NCI-H128 (cell line): ENCODE data around the gene CRYGN.

Source experiments
- DNase-seq: peaks from one replicate; lab custom pipeline; 2025; ENCODE audit not compliant: unreplicated experiment; lab: John Stamatoyannopoulos, UW

CRYGN gene

DNA sequence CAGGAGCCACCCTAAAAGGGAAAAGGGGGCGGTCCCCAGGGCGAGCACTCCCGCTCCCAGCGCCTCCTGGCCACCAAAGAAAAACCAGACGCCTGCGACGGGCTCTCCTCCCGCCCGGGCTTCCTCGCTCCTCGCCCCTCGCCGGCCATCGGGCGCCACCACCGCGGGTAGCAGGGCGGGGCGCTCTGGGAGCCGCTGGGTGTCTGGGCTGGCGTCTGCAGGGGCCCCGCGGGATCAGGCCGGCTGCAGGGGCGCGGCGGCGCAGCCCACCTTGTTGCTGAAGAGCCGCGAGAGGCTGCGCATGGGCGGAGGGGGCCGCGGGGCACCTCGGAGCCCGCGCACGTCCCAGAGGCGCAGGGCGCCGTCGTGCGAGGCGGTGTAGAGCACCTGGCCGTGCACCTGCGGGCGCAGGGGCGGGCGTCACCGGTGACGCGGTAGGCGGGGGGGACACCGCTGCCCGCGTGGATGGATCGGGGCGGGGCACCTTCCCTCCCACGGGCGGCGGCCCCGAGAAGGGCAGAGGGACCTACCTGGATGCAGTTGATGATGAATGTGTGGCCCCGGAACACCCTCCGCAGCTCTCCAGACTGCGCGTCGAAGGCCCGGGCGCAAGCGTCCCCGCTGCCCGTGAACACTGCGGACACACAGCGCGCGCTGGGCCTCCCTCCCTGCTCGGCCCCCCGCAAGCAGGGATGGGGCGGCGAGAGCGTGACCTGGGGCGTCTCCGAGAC, 58.4 kb downstream of the CRYGN start:
- no peak for DNase-seq

DNA sequence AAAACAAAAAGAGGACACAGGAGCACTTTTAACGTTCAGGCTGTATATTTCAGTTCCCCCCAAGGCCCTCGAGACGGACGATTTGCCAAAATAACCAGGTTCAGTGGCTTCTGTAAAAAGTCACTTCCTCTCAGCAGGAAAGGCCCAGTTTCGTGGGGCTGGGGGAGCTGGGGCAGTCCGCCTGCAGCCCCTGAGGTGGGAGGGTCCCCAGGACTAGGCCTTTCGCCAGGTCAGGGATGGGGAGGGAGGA, 58.9 kb downstream of the CRYGN start:
- DNase-seq = no peak

DNA sequence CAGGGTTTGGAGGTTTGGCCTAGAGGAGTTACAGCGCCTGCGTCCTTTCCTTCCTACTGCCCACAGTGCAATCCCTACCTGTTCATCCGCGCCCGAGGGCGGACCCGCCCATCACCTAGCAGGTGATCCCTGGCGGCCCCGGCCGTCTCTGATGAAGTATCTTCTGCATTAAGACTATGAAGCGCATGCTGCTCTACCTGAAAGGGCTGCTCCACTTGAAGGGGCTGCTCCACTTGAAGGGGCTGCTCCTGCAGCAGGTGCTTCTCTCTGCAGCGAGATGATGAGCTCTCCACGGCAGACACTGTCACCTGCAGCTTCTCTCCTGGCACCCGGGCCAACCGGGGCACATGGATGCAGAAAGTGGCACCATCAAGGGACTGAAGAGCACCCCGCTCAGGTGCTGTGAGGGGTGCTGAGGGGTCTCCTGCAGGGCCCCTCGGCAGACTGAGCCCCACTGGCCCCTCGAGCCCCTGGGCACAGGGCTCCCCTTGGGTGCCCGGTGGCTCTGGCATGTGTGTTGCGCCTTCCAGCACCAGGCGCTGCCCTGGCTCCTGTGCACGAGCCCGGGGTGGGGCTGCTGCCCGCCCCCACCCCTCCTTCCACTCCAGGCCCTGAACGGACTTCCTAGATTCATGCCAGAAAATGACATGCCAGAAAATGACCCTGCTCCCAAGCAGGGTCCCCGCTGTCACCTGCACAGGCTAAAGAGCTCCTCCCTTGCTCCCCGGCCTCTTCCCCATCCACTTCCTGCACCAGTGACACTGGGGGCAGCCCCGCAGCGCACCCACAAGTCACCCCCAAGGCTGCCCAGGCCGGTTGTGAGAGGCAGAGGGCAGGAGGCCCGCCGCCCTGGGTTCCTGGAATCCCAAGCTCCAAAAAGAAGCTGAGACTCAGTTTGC, 59.5 kb downstream of the CRYGN start:
- DNase-seq = no peak

DNA sequence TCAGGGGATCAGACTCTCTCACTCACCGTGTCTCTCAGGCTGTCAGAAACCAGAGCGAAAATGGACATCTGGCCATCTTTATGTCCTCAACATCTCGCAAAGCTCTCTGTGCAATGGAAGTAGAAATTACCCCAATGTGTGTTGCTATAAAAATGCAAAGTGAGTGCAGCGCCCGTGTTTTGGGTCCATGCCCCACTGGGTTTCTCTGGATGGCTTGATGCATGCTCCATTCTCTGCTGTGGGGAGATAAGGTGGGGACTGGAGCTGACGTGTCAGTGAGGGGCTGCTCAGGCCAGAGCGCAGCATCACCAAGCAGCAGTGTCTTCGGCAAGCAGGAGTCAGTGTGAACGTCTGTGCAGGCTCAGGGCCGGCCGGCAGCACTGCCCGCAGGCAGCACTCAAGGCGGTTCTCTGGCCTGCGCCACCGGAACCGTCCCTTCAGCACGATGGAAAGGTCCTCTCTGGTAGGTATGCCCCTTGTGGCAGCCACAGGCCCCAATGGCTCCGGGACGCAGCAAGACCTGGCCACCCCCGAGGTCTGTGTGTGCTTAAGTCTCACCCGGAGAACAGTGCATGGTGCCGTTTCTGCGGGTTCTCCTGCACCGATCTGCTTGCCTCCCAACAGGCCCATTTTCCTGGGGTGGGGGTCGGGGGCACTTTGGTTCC, 60.3 kb downstream of the CRYGN start:
- no peak for DNase-seq

DNA sequence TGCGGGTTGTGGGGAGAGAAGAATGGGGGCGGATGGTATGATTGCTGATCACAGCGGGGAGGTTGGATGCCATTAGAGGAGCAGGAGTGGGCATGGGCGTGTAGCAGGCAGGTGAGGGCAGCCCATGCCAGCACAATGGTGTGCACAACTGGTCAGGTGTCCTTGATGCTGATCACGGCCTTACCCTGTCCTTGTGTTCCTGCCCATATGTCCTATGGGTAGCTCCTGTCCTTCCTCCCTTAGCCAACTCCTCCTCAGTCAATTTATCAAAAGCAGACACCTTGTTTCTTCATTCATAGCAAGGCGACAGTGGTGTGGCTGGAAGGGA, 60.8 kb downstream of the CRYGN start:
- no peak for DNase-seq
